ENCODE measurements around the gene IL1RL1. TPM values are rescaled to one million over a fixed set of nuclear protein-coding genes. Genes with fewer than 3 reads are reported as not detected.

Gene IL1RL1
- total RNA-seq, 1 experiment from 2014 or later = 5.7 TPM

DNA sequence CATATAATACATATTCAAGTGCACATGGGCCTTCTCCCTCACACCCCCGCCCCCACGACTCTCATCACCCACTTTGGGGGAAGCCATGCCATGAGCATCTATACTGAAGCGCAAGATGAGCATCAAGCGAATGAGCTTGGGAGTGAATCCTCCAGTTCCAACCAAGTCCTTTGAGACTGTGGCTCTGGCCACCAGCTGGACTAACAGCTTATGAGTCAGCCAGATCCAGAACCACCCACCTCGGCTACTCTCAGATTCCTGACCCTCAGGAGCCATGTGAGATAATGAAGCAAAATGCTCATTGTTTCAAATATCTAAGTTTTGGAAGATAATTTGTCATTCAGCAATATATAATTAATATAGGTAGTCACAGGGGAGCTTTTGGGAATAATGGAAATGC, 22.2 kb upstream of the IL1RL1 start:
- Histone ChIP-seq H3K4me1 (ENCODE audit: insufficient read depth, low read length) (peaks cover 23% of the 10 kb centered on the region), H3K36me3 (ENCODE audit: low read depth, low read length) (no peaks in the 10 kb centered on the region), H3K27me3 (ENCODE audit: low read length) (no peaks in the 10 kb centered on the region), H3K9ac (ENCODE audit: low read length) (no peak overlapping the region), H3K9me3 (ENCODE audit: low read length) (no peaks in the 10 kb centered on the region), H4K20me1 (ENCODE audit: low read length) (no peaks in the 10 kb centered on the region), H3F3A (ENCODE audit: low read length, unreplicated experiment) (no peaks in the 10 kb centered on the region), H3K4me2 (ENCODE audit: low read length) (no peak overlapping the region), H3K9me2 (replicated peaks; ENCODE audit: low read length) (no peaks in the 10 kb centered on the region), H3K4me3 (ENCODE audit: low read length) (no peak overlapping the region), H3K27ac (ENCODE audit: low read length) (no peak overlapping the region), H3K79me2 (ENCODE audit: low read length) (no peaks in the 10 kb centered on the region), H2AFZ (ENCODE audit: low read length) (no peak overlapping the region)
- CTCF ChIA-PET = interaction anchor here (0.6 kb wide), 1 partner anchor 13 kb away, joined by 3 read pairs; no protein-coding TSS in a partner anchor
- TF ChIP-seq EZH2phosphoT487 (IDR thresholded peaks at IDR 0.05; ENCODE audit: borderline replicate concordance, low read length) (no peak), EZH2 (IDR thresholded peaks at IDR 0.05; ENCODE audit: low read length, unreplicated experiment) (no peak)
- TF ChIP-seq, protein P1, sequence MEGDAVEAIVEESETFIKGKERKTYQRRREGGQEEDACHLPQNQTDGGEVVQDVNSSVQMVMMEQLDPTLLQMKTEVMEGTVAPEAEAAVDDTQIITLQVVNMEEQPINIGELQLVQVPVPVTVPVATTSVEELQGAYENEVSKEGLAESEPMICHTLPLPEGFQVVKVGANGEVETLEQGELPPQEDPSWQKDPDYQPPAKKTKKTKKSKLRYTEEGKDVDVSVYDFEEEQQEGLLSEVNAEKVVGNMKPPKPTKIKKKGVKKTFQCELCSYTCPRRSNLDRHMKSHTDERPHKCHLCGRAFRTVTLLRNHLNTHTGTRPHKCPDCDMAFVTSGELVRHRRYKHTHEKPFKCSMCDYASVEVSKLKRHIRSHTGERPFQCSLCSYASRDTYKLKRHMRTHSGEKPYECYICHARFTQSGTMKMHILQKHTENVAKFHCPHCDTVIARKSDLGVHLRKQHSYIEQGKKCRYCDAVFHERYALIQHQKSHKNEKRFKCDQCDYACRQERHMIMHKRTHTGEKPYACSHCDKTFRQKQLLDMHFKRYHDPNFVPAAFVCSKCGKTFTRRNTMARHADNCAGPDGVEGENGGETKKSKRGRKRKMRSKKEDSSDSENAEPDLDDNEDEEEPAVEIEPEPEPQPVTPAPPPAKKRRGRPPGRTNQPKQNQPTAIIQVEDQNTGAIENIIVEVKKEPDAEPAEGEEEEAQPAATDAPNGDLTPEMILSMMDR (conservative IDR thresholded peaks at IDR 0.05; ENCODE audit: low read depth, low read length) = no peak
- intact Hi-C loops (cut with micrococcal nuclease) = no loop called here
- BruUV-seq (replicated peaks) = no TSS peak
- no peak for ATAC-seq
- POLR2A ChIA-PET (ENCODE audit: unreplicated experiment) = no interaction called here
- peak; percentile 23 for DNase-seq

DNA sequence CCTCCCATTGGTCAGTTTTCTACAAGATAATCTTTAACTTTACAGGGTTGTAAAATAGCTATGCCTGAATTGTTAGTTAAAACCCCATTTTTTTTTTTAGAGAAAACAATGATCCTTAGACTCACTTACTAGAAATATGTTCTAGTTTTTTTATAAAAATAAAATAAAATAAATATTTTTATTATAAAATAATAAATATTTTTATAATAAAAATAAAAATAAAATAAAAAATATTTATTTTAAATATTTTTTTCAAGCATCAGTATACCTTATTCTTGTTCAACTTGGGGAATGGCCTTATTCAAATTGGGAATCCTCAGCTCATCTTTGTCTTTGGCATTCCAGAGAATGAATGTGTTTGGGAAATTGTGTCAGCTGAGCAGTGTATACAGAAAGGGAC, 20.8 kb upstream of the IL1RL1 start:
- no peaks in the 10 kb centered on the region for H3F3A ChIP-seq (ENCODE audit: low read length, unreplicated experiment)
- TF ChIP-seq EZH2 (IDR thresholded peaks at IDR 0.05; ENCODE audit: low read length, unreplicated experiment) = no peak
- no peak for TF ChIP-seq EZH2phosphoT487 (IDR thresholded peaks at IDR 0.05; ENCODE audit: borderline replicate concordance, low read length)
- TF ChIP-seq, protein P1 (conservative IDR thresholded peaks at IDR 0.05; ENCODE audit: low read depth, low read length) = no peak
- H3K4me1 ChIP-seq (ENCODE audit: insufficient read depth, low read length) = peaks cover 23% of the 10 kb centered on the region
- intact Hi-C loops (cut with micrococcal nuclease) = no loop called here
- ChIA-PET CTCF (no interaction called here), POLR2A (ENCODE audit: unreplicated experiment) (no interaction called here)
- no peak overlapping the region for H3K9ac ChIP-seq (ENCODE audit: low read length)
- BruUV-seq (replicated peaks) = no TSS peak
- H3K27ac ChIP-seq (ENCODE audit: low read length) = no peak overlapping the region
- H3K4me3 ChIP-seq (ENCODE audit: low read length) = no peak overlapping the region
- H3K36me3 ChIP-seq (ENCODE audit: low read depth, low read length) = no peaks in the 10 kb centered on the region
- no peak overlapping the region for H3K4me2 ChIP-seq (ENCODE audit: low read length)
- ATAC-seq (no peak), DNase-seq (no peak)
- no peaks in the 10 kb centered on the region for H4K20me1 ChIP-seq (ENCODE audit: low read length)
- H3K79me2 ChIP-seq (ENCODE audit: low read length) = no peaks in the 10 kb centered on the region
- no peaks in the 10 kb centered on the region for H3K27me3 ChIP-seq (ENCODE audit: low read length)
- H2AFZ ChIP-seq (ENCODE audit: low read length) = no peak overlapping the region
- H3K9me2 ChIP-seq (replicated peaks; ENCODE audit: low read length) = no peaks in the 10 kb centered on the region
- no peaks in the 10 kb centered on the region for H3K9me3 ChIP-seq (ENCODE audit: low read length)

DNA sequence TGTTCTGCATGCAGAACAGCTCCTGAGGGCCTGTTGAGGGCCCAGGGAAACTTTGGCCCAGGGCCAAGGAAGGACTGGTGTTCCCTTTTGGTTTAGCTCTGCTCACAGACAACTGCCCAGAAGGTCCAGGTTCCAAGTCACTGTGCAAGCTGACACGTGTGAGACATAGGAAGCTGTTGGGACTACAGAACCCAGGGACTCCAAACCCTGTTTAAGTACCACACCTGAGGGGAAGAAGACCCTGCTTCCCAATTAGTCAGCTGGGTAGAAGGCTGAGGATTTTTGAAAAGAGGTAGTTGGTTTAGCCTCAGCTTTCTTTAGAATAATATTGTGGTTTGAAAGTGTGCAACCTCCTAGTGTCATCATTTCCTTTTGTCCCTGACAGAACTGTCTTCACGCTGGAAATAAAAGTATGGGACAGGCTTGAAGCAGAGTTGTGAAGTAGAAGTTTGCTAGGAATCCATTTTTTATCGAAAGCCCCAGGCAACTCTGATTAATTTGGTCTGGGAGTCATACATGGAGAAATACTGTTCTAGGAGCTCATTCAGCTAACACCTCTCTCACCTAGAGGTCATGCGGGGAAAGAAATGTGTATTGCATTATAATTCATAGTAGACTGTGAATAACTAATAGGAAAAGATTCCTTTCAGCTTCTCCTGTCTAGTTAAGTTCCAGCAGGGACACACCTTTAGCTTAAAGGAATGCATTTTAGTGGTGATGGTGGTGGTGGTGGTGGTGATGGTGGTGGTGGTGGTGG, 19.9 kb upstream of the IL1RL1 start:
- no peak overlapping the region for H2AFZ ChIP-seq (ENCODE audit: low read length)
- ATAC-seq = no peak
- TF ChIP-seq, protein P1 (conservative IDR thresholded peaks at IDR 0.05; ENCODE audit: low read depth, low read length) = no peak
- TF ChIP-seq EZH2 (IDR thresholded peaks at IDR 0.05; ENCODE audit: low read length, unreplicated experiment) (no peak), EZH2phosphoT487 (IDR thresholded peaks at IDR 0.05; ENCODE audit: borderline replicate concordance, low read length) (no peak)
- no peaks in the 10 kb centered on the region for H3K27me3 ChIP-seq (ENCODE audit: low read length)
- CTCF ChIA-PET = no interaction called here
- H3K4me3 ChIP-seq (ENCODE audit: low read length) = no peak overlapping the region
- no peak for DNase-seq
- no TSS peak for BruUV-seq (replicated peaks)
- no peaks in the 10 kb centered on the region for H3F3A ChIP-seq (ENCODE audit: low read length, unreplicated experiment)
- POLR2A ChIA-PET (ENCODE audit: unreplicated experiment) = no interaction called here
- no peak overlapping the region for H3K27ac ChIP-seq (ENCODE audit: low read length)
- no peak overlapping the region for H3K9ac ChIP-seq (ENCODE audit: low read length)
- intact Hi-C loops (cut with micrococcal nuclease) = no loop called here
- no peaks in the 10 kb centered on the region for H3K9me2 ChIP-seq (replicated peaks; ENCODE audit: low read length)
- H3K79me2 ChIP-seq (ENCODE audit: low read length) = no peaks in the 10 kb centered on the region
- H3K4me1 ChIP-seq (ENCODE audit: insufficient read depth, low read length) = peaks cover 14% of the 10 kb centered on the region
- no peaks in the 10 kb centered on the region for H4K20me1 ChIP-seq (ENCODE audit: low read length)
- H3K4me2 ChIP-seq (ENCODE audit: low read length) = no peak overlapping the region
- H3K36me3 ChIP-seq (ENCODE audit: low read depth, low read length) = no peaks in the 10 kb centered on the region
- H3K9me3 ChIP-seq (ENCODE audit: low read length) = no peaks in the 10 kb centered on the region
